ENCODE measurements around the gene TGFBR2. TPM values are rescaled to one million over a fixed set of nuclear protein-coding genes. Genes with fewer than 3 reads are reported as not detected.

TGFBR2 gene
- total RNA-seq, 1 donor from 2014 or later: 15.6 TPM

DNA sequence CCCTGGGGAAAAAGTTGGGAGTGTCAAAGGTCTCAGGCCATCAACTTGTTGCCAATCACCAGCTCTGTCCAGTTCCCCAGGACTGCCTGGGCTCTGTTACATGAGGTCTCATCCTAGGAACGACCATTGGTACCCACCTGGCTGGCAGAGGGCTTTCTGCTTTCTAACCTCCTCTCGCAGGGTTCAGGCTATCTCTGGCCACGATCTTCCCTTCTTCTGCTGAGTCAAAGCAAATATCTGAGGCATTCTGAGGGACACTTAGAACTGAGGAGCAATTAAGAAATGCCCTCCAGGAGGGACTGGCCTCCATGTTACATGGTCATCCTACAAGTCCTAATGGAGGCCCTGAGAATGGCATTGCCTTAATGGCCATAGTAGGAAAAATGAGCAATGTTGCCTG, 77.4 kb downstream of the TGFBR2 start:
- Mint-ChIP-seq H3K9me3 (no peaks in the 10 kb centered on the region), H3K4me1 (peaks cover 33% of the 10 kb centered on the region), H3K27me3 (ENCODE audit: low read depth) (no peaks in the 10 kb centered on the region), H3K4me3 (no peak overlapping the region), H3K27ac (no peak overlapping the region), H3K36me3 (peaks cover 6% of the 10 kb centered on the region)
- DNase-seq (ENCODE audit: low spot score in 2 of 2, unreplicated experiment in 2 of 2): no peak
- TF ChIP-seq, protein P1, sequence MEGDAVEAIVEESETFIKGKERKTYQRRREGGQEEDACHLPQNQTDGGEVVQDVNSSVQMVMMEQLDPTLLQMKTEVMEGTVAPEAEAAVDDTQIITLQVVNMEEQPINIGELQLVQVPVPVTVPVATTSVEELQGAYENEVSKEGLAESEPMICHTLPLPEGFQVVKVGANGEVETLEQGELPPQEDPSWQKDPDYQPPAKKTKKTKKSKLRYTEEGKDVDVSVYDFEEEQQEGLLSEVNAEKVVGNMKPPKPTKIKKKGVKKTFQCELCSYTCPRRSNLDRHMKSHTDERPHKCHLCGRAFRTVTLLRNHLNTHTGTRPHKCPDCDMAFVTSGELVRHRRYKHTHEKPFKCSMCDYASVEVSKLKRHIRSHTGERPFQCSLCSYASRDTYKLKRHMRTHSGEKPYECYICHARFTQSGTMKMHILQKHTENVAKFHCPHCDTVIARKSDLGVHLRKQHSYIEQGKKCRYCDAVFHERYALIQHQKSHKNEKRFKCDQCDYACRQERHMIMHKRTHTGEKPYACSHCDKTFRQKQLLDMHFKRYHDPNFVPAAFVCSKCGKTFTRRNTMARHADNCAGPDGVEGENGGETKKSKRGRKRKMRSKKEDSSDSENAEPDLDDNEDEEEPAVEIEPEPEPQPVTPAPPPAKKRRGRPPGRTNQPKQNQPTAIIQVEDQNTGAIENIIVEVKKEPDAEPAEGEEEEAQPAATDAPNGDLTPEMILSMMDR (IDR thresholded peaks at IDR 0.05; ENCODE audit: unreplicated experiment): no peak

DNA sequence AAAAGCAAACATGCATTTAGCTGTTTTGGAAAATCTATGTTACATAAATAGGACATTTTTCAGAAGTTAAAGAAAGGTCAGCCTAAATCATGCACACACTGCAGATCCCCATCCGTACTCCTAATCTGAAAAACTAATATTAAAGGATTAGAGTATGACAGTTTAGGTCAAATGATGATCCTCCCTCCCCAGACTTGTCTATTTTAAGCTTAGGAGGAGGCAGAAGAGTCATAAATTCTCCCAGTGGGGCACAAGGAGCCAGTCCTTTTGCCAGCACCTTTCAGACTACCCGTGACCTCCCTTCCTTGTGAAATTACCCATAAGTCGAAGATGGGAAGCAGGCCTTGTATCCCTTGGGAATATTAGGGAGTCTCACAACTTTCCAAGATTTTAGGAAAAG, 78.0 kb downstream of the TGFBR2 start:
- Mint-ChIP-seq H3K27ac (no peak overlapping the region), H3K4me3 (no peak overlapping the region), H3K4me1 (peaks cover 39% of the 10 kb centered on the region)

DNA sequence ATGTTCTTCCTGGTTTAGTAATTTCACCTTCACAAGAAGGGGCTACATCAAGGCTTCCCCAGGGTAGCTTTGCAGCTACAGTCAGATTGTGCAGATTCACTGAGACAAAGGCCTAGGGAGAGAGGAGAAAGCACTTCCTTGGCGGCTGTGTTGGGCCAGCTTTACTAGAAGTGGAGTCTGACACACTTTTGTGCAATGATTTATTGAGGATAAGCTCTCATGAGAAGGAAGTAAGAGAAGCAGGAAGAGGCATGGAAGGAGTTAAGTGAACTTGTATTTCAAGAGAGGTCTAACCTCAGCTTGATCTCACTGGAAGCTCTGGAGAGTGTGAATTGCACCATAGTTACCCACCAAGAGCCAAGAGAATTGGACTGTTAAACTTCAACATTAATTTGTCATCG, 78.9 kb downstream of the TGFBR2 start:
- Mint-ChIP-seq H3K36me3 (peaks cover 6% of the 10 kb centered on the region), H3K4me3 (no peak overlapping the region), H3K27me3 (ENCODE audit: low read depth) (no peaks in the 10 kb centered on the region), H3K27ac (no peak overlapping the region), H3K9me3 (no peaks in the 10 kb centered on the region), H3K4me1 (peaks cover 41% of the 10 kb centered on the region)
- no peak for DNase-seq (ENCODE audit: low spot score in 2 of 2, unreplicated experiment in 2 of 2)
- TF ChIP-seq, protein P1 (IDR thresholded peaks at IDR 0.05; ENCODE audit: unreplicated experiment): no peak

More for the DNA sequence above, 78.0 kb downstream of the TGFBR2 start:
- Mint-ChIP-seq H3K9me3 (no peaks in the 10 kb centered on the region), H3K27me3 (ENCODE audit: low read depth) (no peaks in the 10 kb centered on the region), H3K36me3 (peaks cover 6% of the 10 kb centered on the region)
- no peak for DNase-seq (ENCODE audit: low spot score in 2 of 2, unreplicated experiment in 2 of 2)
- TF ChIP-seq, protein P1 (IDR thresholded peaks at IDR 0.05; ENCODE audit: unreplicated experiment): no peak

DNA sequence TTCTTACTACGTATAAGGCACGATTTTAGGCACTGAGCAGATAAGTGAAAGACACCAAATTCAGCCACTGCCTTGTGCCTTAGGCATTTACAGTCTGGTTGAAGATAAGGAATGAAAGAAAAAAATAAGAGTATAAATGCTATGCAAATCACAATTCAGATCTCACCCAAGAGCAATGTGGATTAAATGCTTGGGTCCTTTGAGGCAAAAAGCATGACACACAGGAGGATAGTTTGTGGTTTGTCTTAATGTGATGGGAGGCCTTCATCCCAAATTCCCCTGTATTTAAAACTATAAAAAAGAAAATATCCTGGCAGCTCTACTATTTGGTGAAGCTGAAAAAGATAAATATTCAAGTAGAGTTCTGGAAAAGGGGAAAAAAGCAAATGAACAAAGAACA, 79.8 kb downstream of the TGFBR2 start:
- H3K4me3 Mint-ChIP-seq: no peak overlapping the region
- H3K4me1 Mint-ChIP-seq: peaks cover 33% of the 10 kb centered on the region
- no peaks in the 10 kb centered on the region for H3K9me3 Mint-ChIP-seq
- no peak for DNase-seq (ENCODE audit: low spot score in 2 of 2, unreplicated experiment in 2 of 2)
- H3K36me3 Mint-ChIP-seq: peaks cover 8% of the 10 kb centered on the region
- H3K27me3 Mint-ChIP-seq (ENCODE audit: low read depth): no peaks in the 10 kb centered on the region
- TF ChIP-seq, protein P1 (IDR thresholded peaks at IDR 0.05; ENCODE audit: unreplicated experiment): no peak
- no peak overlapping the region for H3K27ac Mint-ChIP-seq

DNA sequence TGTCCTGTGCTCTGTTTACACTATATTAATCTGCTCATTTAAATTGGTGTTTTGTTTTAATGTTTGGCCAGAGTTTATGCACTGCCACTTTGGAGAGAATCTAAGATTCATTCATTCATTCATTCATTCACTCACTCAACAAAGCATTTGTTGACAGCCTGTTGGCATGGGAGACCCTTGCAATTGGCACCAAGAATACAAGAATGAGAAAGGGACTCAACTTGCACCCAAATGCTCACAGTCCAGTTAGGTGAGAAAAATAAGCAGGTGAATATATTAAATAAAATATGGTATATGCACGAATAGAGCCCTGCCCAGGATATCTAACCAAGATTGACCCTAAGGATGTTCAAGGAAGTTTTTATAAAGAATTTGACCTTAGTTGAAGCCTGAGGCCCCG, 80.4 kb downstream of the TGFBR2 start:
- H3K27ac Mint-ChIP-seq: no peak overlapping the region
- peaks cover 8% of the 10 kb centered on the region for H3K36me3 Mint-ChIP-seq
- no peak overlapping the region for H3K4me3 Mint-ChIP-seq
- H3K9me3 Mint-ChIP-seq: no peaks in the 10 kb centered on the region
- H3K27me3 Mint-ChIP-seq (ENCODE audit: low read depth): no peaks in the 10 kb centered on the region
- TF ChIP-seq, protein P1 (IDR thresholded peaks at IDR 0.05; ENCODE audit: unreplicated experiment): no peak
- DNase-seq (ENCODE audit: low spot score in 2 of 2, unreplicated experiment in 2 of 2): no peak
- H3K4me1 Mint-ChIP-seq: peaks cover 28% of the 10 kb centered on the region

Measured in mesothelial cell of epicardium (in vitro differentiated cells).